Pons (tissue), 1 donor: ENCODE measurements around the gene CARS2.
"Not testable (repeated sequence)": the region's sequence is repeated elsewhere in the genome, so short reads cannot be mapped to it uniquely, and the experiment has no call there.

Source experiments
- DNase-seq: peaks from one replicate; pipeline ENCODE4 v3.0.0-alpha.2; 2016; ENCODE audit warnings: low spot score

Gene CARS2

GRCh38 chr13:110637275-110637674 lies 68.6 kb downstream of the CARS2 start:
- DNase-seq, result no peak

- DNase-seq, result no peak
Measured at GRCh38 chr13:110636701-110637201, 69.2 kb downstream of the CARS2 start.

DNA sequence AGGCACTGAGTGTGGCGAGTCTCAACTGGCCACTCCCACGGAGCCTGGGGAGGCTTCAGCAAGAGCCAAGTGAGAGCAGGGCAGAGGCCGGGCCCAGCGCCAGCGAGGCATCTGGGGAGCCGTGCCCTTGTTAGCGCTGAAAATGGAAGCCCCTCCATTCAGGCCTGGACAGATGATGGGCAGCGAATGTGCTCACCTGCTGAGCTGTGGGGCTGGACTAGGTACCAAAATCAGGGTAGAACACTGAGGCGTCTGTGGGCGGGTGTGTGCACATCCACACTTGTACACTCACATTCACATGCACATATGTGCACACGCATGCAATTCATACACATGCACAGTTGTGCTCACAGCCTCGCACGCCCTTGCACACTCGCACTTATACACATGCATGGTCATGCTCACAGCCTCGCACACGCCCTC lies 69.9 kb downstream of the CARS2 start:
- no peak for DNase-seq

- no peak for DNase-seq
Measured at GRCh38 chr13:110635405-110636002, 70.4 kb downstream of the CARS2 start.

DNA sequence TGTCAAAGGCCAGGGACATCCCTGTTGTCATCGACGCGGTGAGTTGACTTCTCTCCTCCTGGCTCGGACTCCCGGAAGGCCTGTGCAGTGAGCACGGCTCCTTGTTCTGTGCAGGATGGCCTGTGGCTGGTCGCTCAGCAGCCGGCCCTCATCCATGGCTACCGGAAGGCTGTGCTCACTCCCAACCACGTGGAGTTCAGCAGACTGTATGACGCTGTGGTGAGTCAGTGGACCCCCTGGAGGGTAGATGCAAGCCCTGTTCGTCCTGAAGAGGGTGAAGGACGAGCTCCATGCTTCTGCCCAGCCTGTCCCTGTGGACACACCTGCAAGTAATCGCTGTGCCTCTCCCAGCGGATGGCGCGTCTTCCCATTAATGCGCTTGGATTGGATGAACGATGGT lies 71.4 kb downstream of the CARS2 start:
- no peak for DNase-seq

GRCh38 chr13:110633776-110634175 lies 72.1 kb downstream of the CARS2 start:
- DNase-seq, result no peak

DNA sequence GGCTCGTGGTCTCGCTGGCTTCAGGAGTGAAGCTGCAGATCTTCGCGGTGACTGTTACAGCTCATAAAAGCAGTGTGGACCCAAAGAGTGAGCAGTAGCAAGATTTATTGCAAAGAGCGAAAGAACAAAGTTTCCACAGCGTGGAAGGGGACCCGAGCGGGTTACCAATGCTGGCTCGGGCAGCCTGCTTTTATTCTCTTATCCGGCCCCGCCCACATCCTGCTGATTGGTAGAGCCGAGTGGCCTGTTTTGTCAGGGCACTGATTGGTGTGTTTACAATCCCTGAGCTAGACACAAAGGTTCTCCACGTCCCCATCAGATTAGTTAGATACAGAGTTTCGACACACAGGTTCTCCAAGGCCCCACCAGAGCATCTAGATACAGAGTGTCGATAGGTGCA lies 73.7 kb downstream of the CARS2 start:
- DNase-seq, result not testable (repeated sequence)

DNA sequence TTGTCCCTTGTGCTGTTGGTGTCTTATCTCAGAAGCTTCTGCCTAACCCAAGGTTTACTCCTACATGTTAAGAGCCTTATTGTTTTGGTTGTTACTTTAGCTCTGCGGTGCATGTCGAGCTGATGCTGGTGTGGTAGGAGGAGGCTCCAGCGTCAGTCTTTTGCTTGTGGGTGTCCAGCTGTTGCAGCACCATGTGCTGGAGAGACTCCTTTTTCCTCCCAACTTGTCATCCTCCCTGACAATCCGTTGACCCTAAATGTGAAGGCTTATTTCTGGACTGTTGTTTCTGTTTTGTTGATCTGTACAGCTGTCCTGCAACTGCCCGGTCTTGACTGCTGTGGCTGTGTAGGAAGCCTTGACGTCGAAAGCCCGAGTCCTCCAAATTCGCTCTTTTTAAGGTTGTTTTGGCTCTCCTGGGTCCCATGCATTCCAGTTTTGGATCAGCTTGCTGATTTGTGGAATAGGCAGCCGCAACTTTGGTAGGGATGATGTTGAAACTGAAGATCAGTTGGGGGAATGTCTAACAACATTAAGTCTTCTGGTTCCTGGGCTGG lies 75.3 kb downstream of the CARS2 start:
- no peak for DNase-seq

DNA sequence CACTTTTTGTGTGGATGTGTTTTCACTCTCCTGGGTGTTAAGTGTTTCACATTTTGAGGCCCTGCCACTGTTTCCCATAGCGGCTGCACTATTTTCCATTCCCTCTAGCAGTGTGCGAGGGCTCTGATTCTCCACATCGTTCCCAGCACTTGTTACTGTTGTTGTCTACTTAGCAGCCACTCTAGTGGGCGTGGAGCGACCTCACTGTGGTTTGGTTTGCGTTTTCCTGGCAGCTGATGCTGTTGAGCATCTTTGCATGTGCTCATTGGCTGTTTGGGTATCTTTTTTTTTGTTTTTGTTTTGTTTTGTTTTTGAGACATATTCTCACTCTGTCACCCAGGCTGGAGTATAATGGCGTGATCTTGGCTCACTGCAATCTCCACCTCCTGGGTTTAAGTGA lies 76.2 kb downstream of the CARS2 start:
- no peak for DNase-seq

DNA sequence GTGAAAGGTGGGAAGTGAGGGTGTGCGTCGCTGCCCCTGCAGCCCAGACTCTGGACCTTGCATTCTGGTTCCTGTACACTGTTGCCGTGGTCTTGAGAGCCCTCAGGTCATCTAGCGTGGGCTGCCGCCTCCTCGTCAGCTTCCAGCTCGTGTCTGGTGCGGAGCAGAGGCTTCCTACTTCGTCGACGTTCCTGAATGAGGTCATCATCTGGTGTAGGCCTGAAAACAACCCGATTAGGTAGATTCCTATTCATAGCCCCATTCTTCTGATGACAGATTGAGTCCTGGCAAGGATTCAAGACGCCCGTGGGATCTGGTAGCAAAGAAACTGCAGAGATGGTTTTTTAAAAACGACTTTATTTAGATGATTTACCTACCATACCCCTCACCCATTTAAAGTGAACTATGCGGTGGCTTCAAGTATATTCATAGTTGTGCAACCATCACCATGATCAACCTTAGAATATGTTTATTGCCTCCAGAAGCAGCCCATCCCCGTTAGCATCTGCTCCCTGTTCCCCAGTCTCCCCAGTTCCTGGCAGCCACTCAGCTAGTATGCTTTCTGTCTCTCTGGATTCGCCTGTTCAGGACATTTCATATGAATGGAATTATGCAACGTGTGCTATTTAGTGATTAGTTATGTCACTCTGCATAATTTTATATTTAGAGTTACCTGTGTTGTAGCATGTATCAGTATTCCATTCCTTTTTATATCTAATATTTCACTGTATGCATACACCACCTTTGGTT lies 76.8 kb downstream of the CARS2 start:
- DNase-seq, result no peak

GRCh38 chr13:110628477-110628793 lies 77.5 kb downstream of the CARS2 start:
- DNase-seq, result no peak

DNA sequence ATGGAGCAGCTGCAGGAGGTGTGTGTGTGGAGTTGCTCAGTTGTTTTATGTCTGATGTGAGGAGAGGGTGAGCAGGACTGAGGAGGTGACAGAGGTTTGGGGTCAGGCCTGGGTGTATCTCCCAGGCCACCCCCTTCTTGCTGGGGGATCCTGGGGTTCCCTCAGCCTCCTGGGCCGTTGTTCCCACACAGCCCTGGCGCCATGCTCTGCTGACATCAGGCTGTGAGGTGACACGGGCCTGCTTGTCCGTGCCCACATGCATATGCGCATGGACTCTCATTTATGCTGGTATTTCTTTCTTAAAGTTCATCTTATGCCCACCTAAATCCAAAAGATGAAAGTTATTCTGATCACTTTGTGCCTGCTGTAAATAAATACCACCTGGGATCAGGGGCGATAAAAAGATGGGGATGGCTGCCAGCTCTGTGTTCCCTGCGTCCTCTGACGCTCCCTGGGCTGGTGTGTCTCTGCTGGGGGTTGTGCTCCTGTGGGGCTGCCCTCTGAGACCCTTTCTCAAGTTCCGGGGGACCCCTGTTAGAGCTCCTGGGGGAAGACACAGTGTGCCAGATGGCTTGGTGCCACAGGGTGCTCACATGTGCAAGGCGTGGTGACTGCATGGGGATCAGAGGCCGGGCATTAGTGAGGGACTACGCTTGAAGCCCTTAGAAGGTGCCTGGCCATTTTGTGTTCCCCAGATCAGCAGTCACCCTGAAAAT lies 78.0 kb downstream of the CARS2 start:
- DNase-seq, result no peak

DNA sequence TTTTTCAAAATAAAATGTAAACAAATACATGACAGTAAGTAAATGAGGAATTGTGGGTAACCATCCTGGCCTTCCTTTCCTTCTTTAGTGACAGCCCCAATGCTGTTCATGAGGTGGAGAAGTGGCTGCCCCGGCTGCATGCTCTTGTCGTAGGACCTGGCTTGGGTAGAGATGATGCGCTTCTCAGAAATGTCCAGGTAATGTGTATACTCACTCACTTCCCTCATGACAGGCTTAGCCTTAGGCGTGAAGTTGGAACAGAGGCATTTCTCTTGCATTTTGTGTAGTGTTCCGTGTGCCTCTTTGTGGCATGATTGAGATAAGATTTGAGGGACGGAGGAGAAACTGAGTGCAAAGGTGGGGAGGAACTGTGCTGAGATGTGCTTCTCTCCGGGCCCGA lies 78.6 kb downstream of the CARS2 start:
- no peak for DNase-seq

- DNase-seq, result no peak
Measured at GRCh38 chr13:110626521-110626920, 79.4 kb downstream of the CARS2 start.

DNA sequence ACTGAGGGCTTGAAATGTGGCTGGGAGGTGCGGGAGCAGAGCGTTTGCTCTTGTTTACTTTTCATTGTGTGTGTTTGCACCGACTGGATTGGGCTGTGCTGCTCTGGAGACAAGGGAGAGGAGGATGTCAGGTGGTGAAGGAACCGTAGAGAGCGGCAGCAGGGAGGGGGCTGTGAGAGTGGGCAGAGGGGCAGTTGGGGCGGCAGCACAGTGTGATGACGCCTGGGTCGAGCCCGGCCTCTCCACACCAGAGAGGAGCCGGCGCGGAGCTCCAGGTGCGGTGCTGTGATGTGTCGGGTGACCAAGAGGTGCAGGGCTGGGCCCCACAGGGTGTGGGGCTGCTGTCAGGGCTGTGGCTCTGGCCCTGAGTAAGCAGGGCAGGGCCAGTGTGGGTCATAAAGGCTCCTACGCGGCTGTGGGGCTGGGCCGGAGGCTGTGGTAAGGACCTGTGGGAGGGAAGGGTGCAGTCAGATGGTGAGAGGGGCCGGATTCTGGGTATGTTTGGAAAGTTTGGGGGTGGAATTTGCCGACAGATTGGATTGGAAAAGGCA lies 80.1 kb downstream of the CARS2 start:
- no peak for DNase-seq

GRCh38 chr13:110624766-110625756 lies 80.9 kb downstream of the CARS2 start:
- no peak for DNase-seq

GRCh38 chr13:110620596-110620995 lies 85.3 kb downstream of the CARS2 start:
- DNase-seq, result no peak

DNA sequence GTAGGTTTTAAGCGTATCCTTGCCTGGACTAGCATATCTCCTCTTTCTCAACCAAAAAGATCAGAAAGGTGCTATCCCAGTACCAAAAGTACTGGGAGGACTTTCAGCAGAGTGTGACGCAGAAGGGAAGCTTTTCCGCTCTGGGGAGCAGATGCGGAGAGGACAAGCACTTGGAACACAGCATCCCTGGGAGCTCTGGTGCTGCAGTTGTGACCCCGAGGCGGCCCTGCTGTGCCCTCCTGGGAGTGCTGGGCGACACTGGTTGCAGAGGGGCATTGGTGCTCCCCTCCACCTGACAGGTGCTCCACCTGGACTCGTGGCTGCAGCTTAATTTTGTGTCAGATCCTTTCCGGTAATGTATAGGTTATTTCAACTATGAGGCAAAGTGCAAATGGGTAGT lies 87.1 kb downstream of the CARS2 start:
- DNase-seq, result no peak

DNA sequence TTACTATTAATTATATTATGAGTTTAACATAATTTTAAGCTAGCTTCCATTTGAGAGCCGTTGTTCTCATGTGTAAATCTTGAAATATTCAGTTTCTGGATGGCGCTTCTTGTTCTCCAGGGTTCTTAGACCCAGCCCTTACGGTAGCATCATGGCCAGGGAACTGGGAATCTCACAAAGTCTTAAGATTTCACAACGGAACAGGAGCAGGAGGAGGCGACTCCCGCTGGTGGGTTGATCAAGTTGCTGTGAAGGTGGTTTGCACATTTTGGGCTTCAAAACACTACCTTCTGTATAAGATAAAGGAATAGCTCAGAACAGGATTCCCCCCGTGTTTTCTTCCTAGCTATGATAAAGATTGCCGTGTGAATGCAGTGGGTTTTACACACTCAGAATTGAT lies 87.7 kb downstream of the CARS2 start:
- no peak for DNase-seq

GRCh38 chr13:110617321-110618072 lies 88.4 kb downstream of the CARS2 start:
- peak; percentile 48 for DNase-seq
